Adrenal gland (tissue), 12 donors: ENCODE measurements around the gene IFT57. TPM values are rescaled to one million over a fixed set of nuclear protein-coding genes. Genes with fewer than 3 reads are reported as not detected.
A peak's percentile ranks its signal among the peaks of the same experiment; 100 is the strongest.

ENCODE experiments used
- DNase-seq, 7 donors: peaks; one replicate each; pipeline ENCODE4 v3.0.0-alpha.2; 2019 to 2020
- H3K27ac ChIP-seq, 5 donors: fragments of 200-600 bp; sonication (generic) in 4 of 5; 1 replicate in 3 of 5; 2 replicates in 2 of 5; pipeline versions ENCODE4 v1.5.1 to v1.8.0; 2016 to 2020; ENCODE audit warnings: mild to moderate bottlenecking in 1 of 5
- H3K27me3 ChIP-seq: fragments of 200-600 bp; 2 replicates; pipeline ENCODE4 v1.8.0; 2021
- H3K36me3 ChIP-seq, 2 donors: fragments of 200-600 bp; replicated peaks in 1 of 2; 1 replicate in 1 of 2; 2 replicates in 1 of 2; pipeline versions ENCODE4 v1.5.1 to v1.8.0; 2018 to 2022
- H3K4me1 ChIP-seq, 2 donors: fragments of 200-600 bp; replicated peaks in 1 of 2; 1 replicate in 1 of 2; 2 replicates in 1 of 2; pipeline versions ENCODE4 v1.5.1 to v1.8.0; 2018 to 2021
- H3K4me3 ChIP-seq, 4 donors: fragments of 200-600 bp; sonication (generic) in 3 of 4; one replicate each; pipeline ENCODE4 v1.5.1; 2016 to 2018
- H3K9me3 ChIP-seq, 3 donors: fragments of 200-600 bp; sonication (generic) in 1 of 3; replicated peaks in 1 of 3; 1 replicate in 2 of 3; 2 replicates in 1 of 3; pipeline versions ENCODE4 v1.5.1 to v1.8.0; 2016 to 2021
- CTCF ChIP-seq, 6 experiments: fragments of 450-650 bp in 4 of 6; fragments of 200-600 bp in 2 of 6; sonication (generic) in 1 of 6; IDR thresholded peaks; 1 replicate in 5 of 6; 2 replicates in 1 of 6; pipeline versions ENCODE4 v1.5.1 to v1.8.0; 2016 to 2021; ENCODE audit warnings: antibody characterized with exemption in 6 of 6, mild to moderate bottlenecking in 2 of 6, moderate library complexity in 1 of 6
- POLR2A ChIP-seq, 2 donors: fragments of 450-650 bp; IDR thresholded peaks; one replicate each; pipeline ENCODE4 v1.6.1; 2017; ENCODE audit warnings: antibody characterized with exemption in 2 of 2, mild to moderate bottlenecking in 2 of 2, moderate library complexity in 1 of 2
- WGBS, 4 donors: extraction: QIAGEN DNeasy Blood & Tissue Kit in 2 of 4; methylation state at CpG; one replicate each; pipeline versions ENCODE4 v1.1.5 to v1.1.7; 2013 to 2017; 5-methylcytosine and 5-hydroxymethylcytosine counted together
- intact Hi-C, 2 donors: fragments of 100-400 bp; cut with DNase I; formaldehyde crosslinking; loops; one replicate each; pipeline versions ENCODE4 v1.14.1 to v1.15.0; 2022 to 2023
- polyA plus RNA-seq, 3 donors: library from polyadenylated mRNA; stranded (reverse); fragments of 200-250 nt in 2 of 3; fragments of 350-450 nt in 1 of 3; fragmentation: Illumina TruSeq in 1 of 3; extraction: RNeasy Lipid Tissue Mini Kit (QIAGEN cat#74804) in 1 of 3; gene quantifications; one replicate each; pipeline ENCODE4 v1.2.3, GENCODE V29; 2013 to 2014
- total RNA-seq, 9 donors: library from RNA; depleted of rRNA in 4 of 9; stranded (reverse); fragments of >200 nt in 4 of 9; fragments of 120-200 nt in 1 of 9; fragmentation: NEBNext Ultra II Directional in 1 of 9; extraction: Animal tissue kit (Norgen Biotek cat#: 25700) in 1 of 9; gene quantifications; one replicate each; pipeline versions ENCODE4 v1.1.0 to v1.2.4, GENCODE V29; 2013 to 2023
- donor health status: healthy with polysubstance abuse.
- donor health status: Bipolar disorder and iron deficiency.
- donor health status: DM: yes; HTN: yes; CAD: no.
- donor health status: DM: no; HTN: no; CAD: no.
- donor health status: DM: no; HTN: no; CAD: no.
- donor health status: DM: yes; HTN: yes; CAD: no.

The IFT57 gene
- total and polyA plus RNA-seq, 12 donors, result 16.1 to 61.9 (median 50.5) TPM

GRCh38 chr3:108133858-108134554 is 88.2 kb downstream of the IFT57 start:
- WGBS, 4 donors, result 45 to 54% (median 53%) methylated on average over 5 of the region's 5 CpGs
- no peak for DNase-seq
- H3K27me3 ChIP-seq, result no peaks in the 10 kb centered on the region
- TF ChIP-seq POLR2A (IDR thresholded peaks at IDR 0.05) (no peak), CTCF (IDR thresholded peaks at IDR 0.05) (no peak)
- no peaks in the 10 kb centered on the region for H3K36me3 ChIP-seq
- H3K4me1 ChIP-seq, result peaks cover 0 to 15% of the 10 kb centered on the region in 2 donors
- no peaks in the 10 kb centered on the region for H3K9me3 ChIP-seq
- no peak overlapping the region for H3K27ac ChIP-seq
- intact Hi-C loops, result no loop called here
- H3K4me3 ChIP-seq, result no peak overlapping the region

- TF ChIP-seq POLR2A (IDR thresholded peaks at IDR 0.05), result no peak
- TF ChIP-seq CTCF (IDR thresholded peaks at IDR 0.05), result no peak
- Histone ChIP-seq H3K4me3 (no peak overlapping the region), H3K36me3 (no peaks in the 10 kb centered on the region), H3K27ac (no peak overlapping the region), H3K4me1 (peaks cover 0 to 15% of the 10 kb centered on the region in 2 donors), H3K9me3 (no peaks in the 10 kb centered on the region), H3K27me3 (no peaks in the 10 kb centered on the region)
- intact Hi-C loops, result no loop called here
- DNase-seq, result no peak
Measured at GRCh38 chr3:108133048-108133369, 89.2 kb downstream of the IFT57 start.

GRCh38 chr3:108131475-108132134 is 90.6 kb downstream of the IFT57 start:
- intact Hi-C loops, result no loop called here
- no peak for TF ChIP-seq CTCF (IDR thresholded peaks at IDR 0.05)
- TF ChIP-seq POLR2A (IDR thresholded peaks at IDR 0.05), result no peak
- no peaks in the 10 kb centered on the region for H3K9me3 ChIP-seq
- 79 to 83% (median 81%) methylated on average over 9 of the region's 9 CpGs for WGBS, 4 donors
- H3K4me1 ChIP-seq, result peaks cover 0 to 15% of the 10 kb centered on the region in 2 donors
- no peaks in the 10 kb centered on the region for H3K27me3 ChIP-seq
- no peak overlapping the region for H3K4me3 ChIP-seq
- H3K27ac ChIP-seq, result peak overlapping the region in 1 of 5 donors; percentile 14
- H3K36me3 ChIP-seq, result no peaks in the 10 kb centered on the region
- no peak for DNase-seq

GRCh38 chr3:108130701-108131474 is 91.3 kb downstream of the IFT57 start:
- no peak for DNase-seq
- intact Hi-C loops, result no loop called here
- H3K27ac ChIP-seq, result peak overlapping the region in 1 of 5 donors; percentile 14
- no peaks in the 10 kb centered on the region for H3K27me3 ChIP-seq
- H3K4me3 ChIP-seq, result no peak overlapping the region
- no peak for TF ChIP-seq POLR2A (IDR thresholded peaks at IDR 0.05)
- TF ChIP-seq CTCF (IDR thresholded peaks at IDR 0.05), result no peak
- H3K9me3 ChIP-seq, result no peaks in the 10 kb centered on the region
- peaks cover 0 to 15% of the 10 kb centered on the region in 2 donors for H3K4me1 ChIP-seq
- no peaks in the 10 kb centered on the region for H3K36me3 ChIP-seq
